SK-N-SH treated with all-trans-retinoic acid at 6 μM for 48 hours (cell line): ENCODE measurements around the gene KRT35.

ENCODE experiments used
- ATAC-seq: fragments of 200-7000 bp; cut with Tn5 transposase; 3 replicates; pipeline ENCODE4 v1.9.1; 2020; ENCODE audit warnings: mild to moderate bottlenecking, moderate library complexity
- ARNTL ChIP-seq: fragments of 450-650 bp; formaldehyde crosslinking; IDR thresholded peaks from 2 replicates; pipeline ENCODE4 v1.5.0; 2020; ENCODE audit warnings: low read depth, mild to moderate bottlenecking, moderate library complexity, borderline replicate concordance
- BACH2 ChIP-seq: fragments of 250-450 bp; sonication (Bioruptor Pico); IDR thresholded peaks from 2 replicates; pipeline ENCODE4 v1.9.0; 2021; ENCODE audit warnings: mild to moderate bottlenecking, borderline replicate concordance
- CSDC2 ChIP-seq: fragments of 250-450 bp; sonication (Bioruptor Pico); IDR thresholded peaks from 2 replicates; pipeline ENCODE4 v1.5.0; 2020; ENCODE audit warnings: mild to moderate bottlenecking, moderate library complexity
- GLIS3 ChIP-seq: fragments of 250-450 bp; sonication (Bioruptor Pico); IDR thresholded peaks from 2 replicates; pipeline ENCODE4 v1.5.0; 2020; ENCODE audit warnings: mild to moderate bottlenecking, moderate library complexity
- ISL1 ChIP-seq: fragments of 250-450 bp; sonication (Bioruptor Pico); IDR thresholded peaks from 2 replicates; pipeline ENCODE4 v2.1.2; 2022; ENCODE audit warnings: mild to moderate bottlenecking, moderate library complexity
- OSR1 ChIP-seq: fragments of 250-450 bp; sonication (Bioruptor Pico); IDR thresholded peaks from 2 replicates; pipeline ENCODE4 v1.8.0; 2022; ENCODE audit warnings: moderate library complexity, mild to moderate bottlenecking, inconsistent platforms
- PATZ1 ChIP-seq: fragments of 250-450 bp; sonication (Bioruptor Pico); IDR thresholded peaks from 2 replicates; pipeline ENCODE4 v1.8.0; 2020; ENCODE audit warnings: mild to moderate bottlenecking, moderate library complexity, borderline replicate concordance
- PPARA ChIP-seq: fragments of 250-450 bp; sonication (Bioruptor Pico); IDR thresholded peaks from 2 replicates; pipeline ENCODE4 v1.5.0; 2020; ENCODE audit warnings: mild to moderate bottlenecking, borderline replicate concordance
- SNAI2 ChIP-seq: fragments of 250-450 bp; sonication (Bioruptor Pico); IDR thresholded peaks from 2 replicates; pipeline ENCODE4 v1.5.0; 2020; ENCODE audit warnings: mild to moderate bottlenecking, moderate library complexity
- TCF4 ChIP-seq: fragments of 250-450 bp; sonication (Bioruptor Pico); IDR thresholded peaks from 2 replicates; pipeline ENCODE4 v1.8.0; 2021; ENCODE audit warnings: mild to moderate bottlenecking, moderate library complexity, borderline replicate concordance
- TOX ChIP-seq: fragments of 250-450 bp; sonication (Bioruptor Pico); IDR thresholded peaks from 2 replicates; pipeline ENCODE4 v1.8.0; 2021; ENCODE audit warnings: mild to moderate bottlenecking, moderate library complexity, borderline replicate concordance
- TSHZ2 ChIP-seq: fragments of 250-450 bp; sonication (Bioruptor Pico); IDR thresholded peaks from 2 replicates; pipeline ENCODE4 v1.5.0; 2020; ENCODE audit warnings: mild to moderate bottlenecking, moderate library complexity
- ZC3H10 ChIP-seq: fragments of 250-450 bp; sonication (Bioruptor Pico); IDR thresholded peaks from 2 replicates; pipeline ENCODE4 v1.5.1; 2021; ENCODE audit warnings: mild to moderate bottlenecking, moderate library complexity
- ZFP3 ChIP-seq: fragments of 250-450 bp; sonication (Bioruptor Pico); IDR thresholded peaks from 2 replicates; pipeline ENCODE4 v1.5.0; 2020; ENCODE audit warnings: mild to moderate bottlenecking, moderate library complexity
- ZFP30 ChIP-seq: fragments of 450-650 bp; formaldehyde crosslinking; IDR thresholded peaks from 2 replicates; pipeline ENCODE4 v1.5.0; 2022; ENCODE audit warnings: mild to moderate bottlenecking, moderate library complexity
- ZNF565 ChIP-seq: fragments of 450-650 bp; formaldehyde crosslinking; conservative IDR thresholded peaks from 2 replicates; pipeline ENCODE4 v1.5.0; 2020; ENCODE audit warnings: low read depth, mild to moderate bottlenecking, moderate library complexity
- ZNF70 ChIP-seq: fragments of 450-650 bp; formaldehyde crosslinking; IDR thresholded peaks from 2 replicates; pipeline ENCODE4 v1.5.0; 2020; ENCODE audit warnings: mild to moderate bottlenecking, moderate library complexity
- ZNF8 ChIP-seq: fragments of 450-650 bp; formaldehyde crosslinking; IDR thresholded peaks from 2 replicates; pipeline ENCODE4 v1.5.0; 2020; ENCODE audit warnings: mild to moderate bottlenecking, moderate library complexity
- TF ChIP-seq, protein P1 (sequence below): fragments of 250-450 bp; sonication (Bioruptor Pico); IDR thresholded peaks from 2 replicates; pipeline ENCODE4 v1.5.1; 2021; ENCODE audit warnings: mild to moderate bottlenecking, moderate library complexity
- TF ChIP-seq, protein P2 (sequence below): fragments of 250-450 bp; sonication (Bioruptor Pico); IDR thresholded peaks from 2 replicates; pipeline ENCODE4 v1.8.0; 2021; ENCODE audit warnings: low read depth, mild to moderate bottlenecking, moderate library complexity, borderline replicate concordance

The KRT35 gene

GRCh38 chr17:41484920-41485904 lies 4.3 kb upstream of the KRT35 start:
- no peak for ATAC-seq
- TF ChIP-seq ZFP30 (CRISPR knock-in tag) (no peak), GLIS3 (no peak), ZFP3 (no peak), CSDC2 (CRISPR knock-in tag) (no peak), TOX (CRISPR knock-in tag) (no peak), OSR1 (CRISPR knock-in tag) (no peak)
- TF ChIP-seq, all 23 proteins: peak for 0

DNA sequence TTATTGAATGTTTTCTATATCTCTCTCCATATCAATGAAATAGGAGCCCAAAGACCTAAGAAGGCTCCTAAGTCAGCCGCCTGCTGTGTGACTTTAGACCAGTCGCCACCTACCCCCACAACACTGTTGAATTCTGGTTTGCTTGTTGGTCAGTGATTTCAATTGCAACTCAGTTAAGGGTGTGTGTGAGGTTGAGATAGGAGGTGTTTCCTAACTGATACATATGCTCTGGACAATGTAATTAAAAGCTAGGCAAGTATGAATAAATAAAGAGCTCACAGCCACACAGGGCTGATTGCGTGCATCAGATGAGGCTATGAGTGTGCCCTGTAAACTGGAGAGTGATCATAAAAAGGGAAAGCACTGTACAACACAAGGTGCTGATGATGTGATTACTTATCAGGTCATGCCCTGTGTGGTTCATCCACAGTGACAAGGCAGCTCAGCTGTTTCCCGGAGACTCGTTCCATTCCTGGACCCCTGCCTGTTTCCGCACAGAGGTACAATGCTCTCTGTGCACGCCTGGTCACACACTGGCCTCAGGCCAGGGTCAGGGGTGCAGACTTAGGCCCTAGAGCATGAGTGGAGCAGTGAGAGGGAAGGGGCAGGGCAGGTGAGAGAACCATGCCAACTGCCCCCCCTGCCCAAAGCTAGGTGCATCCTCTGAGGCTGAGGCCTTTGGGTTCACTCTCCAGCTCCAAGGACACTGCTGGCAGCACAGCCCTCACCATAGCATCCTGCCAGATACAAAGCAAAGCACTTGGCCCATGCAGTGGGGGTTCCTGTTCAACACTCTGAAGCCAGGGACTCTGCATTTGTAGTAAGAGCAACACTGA lies 3.3 kb upstream of the KRT35 start:
- ATAC-seq, result no peak
- no peak for TF ChIP-seq SNAI2 (CRISPR knock-in tag)
- no peak for TF ChIP-seq BACH2
- no peak for TF ChIP-seq ZFP3
- no peak for TF ChIP-seq TOX (CRISPR knock-in tag)
- TF ChIP-seq, protein P1, sequence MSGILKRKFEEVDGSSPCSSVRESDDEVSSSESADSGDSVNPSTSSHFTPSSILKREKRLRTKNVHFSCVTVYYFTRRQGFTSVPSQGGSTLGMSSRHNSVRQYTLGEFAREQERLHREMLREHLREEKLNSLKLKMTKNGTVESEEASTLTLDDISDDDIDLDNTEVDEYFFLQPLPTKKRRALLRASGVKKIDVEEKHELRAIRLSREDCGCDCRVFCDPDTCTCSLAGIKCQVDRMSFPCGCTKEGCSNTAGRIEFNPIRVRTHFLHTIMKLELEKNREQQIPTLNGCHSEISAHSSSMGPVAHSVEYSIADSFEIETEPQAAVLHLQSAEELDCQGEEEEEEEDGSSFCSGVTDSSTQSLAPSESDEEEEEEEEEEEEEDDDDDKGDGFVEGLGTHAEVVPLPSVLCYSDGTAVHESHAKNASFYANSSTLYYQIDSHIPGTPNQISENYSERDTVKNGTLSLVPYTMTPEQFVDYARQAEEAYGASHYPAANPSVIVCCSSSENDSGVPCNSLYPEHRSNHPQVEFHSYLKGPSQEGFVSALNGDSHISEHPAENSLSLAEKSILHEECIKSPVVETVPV (CRISPR knock-in tag), result no peak
- TF ChIP-seq ZNF565 (CRISPR knock-in tag), result no peak
- no peak for TF ChIP-seq ARNTL (CRISPR knock-in tag)
- no peak for TF ChIP-seq ZC3H10 (CRISPR knock-in tag)
- no peak for TF ChIP-seq PATZ1 (CRISPR knock-in tag)
- TF ChIP-seq ISL1, result no peak
- TF ChIP-seq OSR1 (CRISPR knock-in tag), result no peak
- TF ChIP-seq PPARA (CRISPR knock-in tag), result no peak
- TF ChIP-seq, protein P2, sequence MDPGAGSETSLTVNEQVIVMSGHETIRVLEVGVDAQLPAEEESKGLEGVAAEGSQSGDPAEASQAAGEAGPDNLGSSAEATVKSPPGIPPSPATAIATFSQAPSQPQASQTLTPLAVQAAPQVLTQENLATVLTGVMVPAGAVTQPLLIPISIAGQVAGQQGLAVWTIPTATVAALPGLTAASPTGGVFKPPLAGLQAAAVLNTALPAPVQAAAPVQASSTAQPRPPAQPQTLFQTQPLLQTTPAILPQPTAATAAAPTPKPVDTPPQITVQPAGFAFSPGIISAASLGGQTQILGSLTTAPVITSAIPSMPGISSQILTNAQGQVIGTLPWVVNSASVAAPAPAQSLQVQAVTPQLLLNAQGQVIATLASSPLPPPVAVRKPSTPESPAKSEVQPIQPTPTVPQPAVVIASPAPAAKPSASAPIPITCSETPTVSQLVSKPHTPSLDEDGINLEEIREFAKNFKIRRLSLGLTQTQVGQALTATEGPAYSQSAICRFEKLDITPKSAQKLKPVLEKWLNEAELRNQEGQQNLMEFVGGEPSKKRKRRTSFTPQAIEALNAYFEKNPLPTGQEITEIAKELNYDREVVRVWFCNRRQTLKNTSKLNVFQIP (CRISPR knock-in tag), result no peak
- no peak for TF ChIP-seq TSHZ2 (CRISPR knock-in tag)

DNA sequence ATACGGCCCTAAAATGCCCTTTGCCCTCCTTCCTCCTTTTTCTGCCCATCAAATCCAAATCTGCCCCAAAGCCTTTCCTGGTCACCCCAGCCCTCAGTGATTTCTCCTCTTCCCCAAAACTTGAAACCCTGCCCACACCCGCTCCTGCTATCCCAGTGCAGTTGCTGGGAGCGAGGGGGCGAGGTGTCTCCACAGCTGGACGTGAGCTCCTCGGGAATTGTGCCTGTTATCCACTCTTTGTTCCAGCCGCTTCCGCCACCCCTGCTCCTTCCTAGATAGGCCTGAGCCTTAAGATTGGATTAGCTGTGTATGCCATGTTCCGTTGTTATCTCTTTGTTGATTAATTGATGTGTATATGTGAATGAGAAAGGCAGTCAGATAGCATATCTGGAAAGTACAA lies 2.6 kb upstream of the KRT35 start:
- TF ChIP-seq SNAI2 (CRISPR knock-in tag), result no peak
- TF ChIP-seq ZFP3, result no peak
- no peak for TF ChIP-seq ZC3H10 (CRISPR knock-in tag)
- no peak for TF ChIP-seq TCF4 (CRISPR knock-in tag)
- TF ChIP-seq ZNF565 (CRISPR knock-in tag), result no peak
- no peak for TF ChIP-seq PPARA (CRISPR knock-in tag)
- no peak for TF ChIP-seq ARNTL (CRISPR knock-in tag)
- TF ChIP-seq PATZ1 (CRISPR knock-in tag), result no peak
- no peak for TF ChIP-seq ZNF8 (CRISPR knock-in tag)
- no peak for TF ChIP-seq ZNF70 (CRISPR knock-in tag)
- no peak for TF ChIP-seq BACH2
- no peak for ATAC-seq
